ENCODE results near the gene TMOD3. TPM values are rescaled to one million over a fixed set of nuclear protein-coding genes. Genes with fewer than 3 reads are reported as not detected.

Gene TMOD3
- total and polyA plus RNA-seq, 2 experiments from 2014 or later: 26.1 to 29.9 TPM

- TF ChIP-seq, protein P1, sequence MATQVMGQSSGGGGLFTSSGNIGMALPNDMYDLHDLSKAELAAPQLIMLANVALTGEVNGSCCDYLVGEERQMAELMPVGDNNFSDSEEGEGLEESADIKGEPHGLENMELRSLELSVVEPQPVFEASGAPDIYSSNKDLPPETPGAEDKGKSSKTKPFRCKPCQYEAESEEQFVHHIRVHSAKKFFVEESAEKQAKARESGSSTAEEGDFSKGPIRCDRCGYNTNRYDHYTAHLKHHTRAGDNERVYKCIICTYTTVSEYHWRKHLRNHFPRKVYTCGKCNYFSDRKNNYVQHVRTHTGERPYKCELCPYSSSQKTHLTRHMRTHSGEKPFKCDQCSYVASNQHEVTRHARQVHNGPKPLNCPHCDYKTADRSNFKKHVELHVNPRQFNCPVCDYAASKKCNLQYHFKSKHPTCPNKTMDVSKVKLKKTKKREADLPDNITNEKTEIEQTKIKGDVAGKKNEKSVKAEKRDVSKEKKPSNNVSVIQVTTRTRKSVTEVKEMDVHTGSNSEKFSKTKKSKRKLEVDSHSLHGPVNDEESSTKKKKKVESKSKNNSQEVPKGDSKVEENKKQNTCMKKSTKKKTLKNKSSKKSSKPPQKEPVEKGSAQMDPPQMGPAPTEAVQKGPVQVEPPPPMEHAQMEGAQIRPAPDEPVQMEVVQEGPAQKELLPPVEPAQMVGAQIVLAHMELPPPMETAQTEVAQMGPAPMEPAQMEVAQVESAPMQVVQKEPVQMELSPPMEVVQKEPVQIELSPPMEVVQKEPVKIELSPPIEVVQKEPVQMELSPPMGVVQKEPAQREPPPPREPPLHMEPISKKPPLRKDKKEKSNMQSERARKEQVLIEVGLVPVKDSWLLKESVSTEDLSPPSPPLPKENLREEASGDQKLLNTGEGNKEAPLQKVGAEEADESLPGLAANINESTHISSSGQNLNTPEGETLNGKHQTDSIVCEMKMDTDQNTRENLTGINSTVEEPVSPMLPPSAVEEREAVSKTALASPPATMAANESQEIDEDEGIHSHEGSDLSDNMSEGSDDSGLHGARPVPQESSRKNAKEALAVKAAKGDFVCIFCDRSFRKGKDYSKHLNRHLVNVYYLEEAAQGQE (IDR thresholded peaks at IDR 0.05; ENCODE audit: unreplicated experiment): no peak
- TF ChIP-seq ZNF331 (CRISPR knock-in tag; IDR thresholded peaks at IDR 0.05; ENCODE audit: low read depth): no peak
- no peak for TF ChIP-seq EZH2 (IDR thresholded peaks at IDR 0.05; ENCODE audit: low read depth, unreplicated experiment)
- TF ChIP-seq CTCF (conservative IDR thresholded peaks at IDR 0.05; ENCODE audit: low read depth in 2 of 2): no peak
These were observed 48.8 kb upstream of the TMOD3 start (continued) for GRCh38 chr15:51780636-51781035.

DNA sequence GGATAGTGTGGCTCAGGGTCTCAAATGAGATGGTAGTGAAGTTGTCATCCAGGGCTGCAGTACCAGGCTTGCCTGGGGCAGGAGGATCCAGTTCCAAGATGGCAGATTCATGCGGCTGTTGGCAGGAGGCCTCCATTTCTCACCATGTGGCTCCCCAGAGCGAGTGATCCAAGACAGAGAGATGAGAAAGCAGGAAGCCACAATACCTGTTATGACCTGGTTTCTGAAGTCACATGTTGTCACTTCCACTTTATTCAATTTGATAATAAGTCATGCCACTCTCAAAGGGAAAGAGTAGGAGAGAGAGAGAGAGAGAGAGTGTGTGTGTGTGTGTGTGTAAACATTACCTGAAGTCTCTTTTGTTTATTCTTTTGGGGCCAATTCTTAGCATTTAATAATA is 47.9 kb upstream of the TMOD3 start:
- Histone ChIP-seq H3K27ac (ENCODE audit: low read depth) (no peak overlapping the region), H3K4me3 (no peak overlapping the region), H3K36me3 (ENCODE audit: insufficient read depth) (no peaks in the 10 kb centered on the region), H3K27me3 (ENCODE audit: insufficient read depth) (no peaks in the 10 kb centered on the region), H3K79me2 (replicated peaks; ENCODE audit: insufficient read depth) (no peaks in the 10 kb centered on the region), H2AFZ (no peak overlapping the region), H3F3A (replicated peaks; ENCODE audit: low read depth) (no peaks in the 10 kb centered on the region), H3K4me1 (ENCODE audit: insufficient read depth) (no peaks in the 10 kb centered on the region), H4K20me1 (replicated peaks; ENCODE audit: insufficient read depth) (no peaks in the 10 kb centered on the region), H3K4me2 (no peak overlapping the region), H3K9me2 (ENCODE audit: insufficient read depth) (no peaks in the 10 kb centered on the region)
- Mint-ChIP-seq H3K36me3 (ENCODE audit: low read depth) (peaks cover 9% of the 10 kb centered on the region), H3K27ac (no peak overlapping the region), H3K9me3 (peaks cover 3% of the 10 kb centered on the region; the same call in 2 of the 3 replicates), H3K4me3 (no peak overlapping the region), H3K4me1 (peaks cover 1% of the 10 kb centered on the region; the same call in 1 of the 3 replicates), H3K27me3 (ENCODE audit: insufficient read depth, low read depth, poor library complexity) (no peaks in the 10 kb centered on the region)
- TF ChIP-seq POLR2AphosphoS5 (IDR thresholded peaks at IDR 0.05; ENCODE audit: low read depth) (no peak), EZH2 (IDR thresholded peaks at IDR 0.05; ENCODE audit: low read depth, unreplicated experiment) (no peak), JUNB (IDR thresholded peaks at IDR 0.05; ENCODE audit: unreplicated experiment) (no peak), NANOG (IDR thresholded peaks at IDR 0.05; ENCODE audit: borderline replicate concordance) (no peak), EZH2phosphoT487 (IDR thresholded peaks at IDR 0.05; ENCODE audit: unreplicated experiment) (no peak), ZNF331 (CRISPR knock-in tag; IDR thresholded peaks at IDR 0.05; ENCODE audit: low read depth) (no peak), CREB1 (CRISPR knock-in tag; IDR thresholded peaks at IDR 0.05; ENCODE audit: low read depth) (no peak), STAT1 (IDR thresholded peaks at IDR 0.05; ENCODE audit: unreplicated experiment) (no peak), ZNF462 (CRISPR knock-in tag; IDR thresholded peaks at IDR 0.05) (no peak), ETS1 (IDR thresholded peaks at IDR 0.05) (no peak)
- DNase-seq (ENCODE audit: low spot score) (no peak), ATAC-seq (no peak)

All from GM23338 (cell line).